Activated CD4-positive, alpha-beta T cell treated with anti-CD3 and anti-CD28 coated beads, Interleukin-2, amount 10 ng/mL, durations not matched to agents 7 days and 5 days (primary cell): Measurements from ENCODE around the gene LDLRAD4. TPM values are rescaled to one million over a fixed set of nuclear protein-coding genes. Genes with fewer than 3 reads are reported as not detected.

Source experiments
- CTCF ChIA-PET: fragments of 350-600 bp; sonication (Branson Sonifier 250); formaldehyde crosslinking; loops from one replicate; lab custom pipeline; 2021; ENCODE audit warnings: antibody characterized with exemption; lab: Charles Lee
- POLR2A ChIA-PET: fragments of 350-600 bp; sonication (Branson Sonifier 250); formaldehyde crosslinking; loops from one replicate; lab custom pipeline; 2021; ENCODE audit warnings: antibody characterized with exemption; lab: Charles Lee
- DNase-seq: peaks from one replicate; pipeline ENCODE4 v3.0.0-alpha.2; 2020
- H3K27ac Mint-ChIP-seq: one replicate; pipeline ENCODE4 v1.8.0; 2021; ENCODE audit warnings: mild to moderate bottlenecking, moderate library complexity, mixed read lengths
- H3K27me3 Mint-ChIP-seq: one replicate; pipeline ENCODE4 v1.8.0; 2021; ENCODE audit warnings: mixed read lengths
- H3K36me3 Mint-ChIP-seq: one replicate; pipeline ENCODE4 v1.8.0; 2021; ENCODE audit warnings: low read depth, mixed read lengths
- H3K4me1 Mint-ChIP-seq: one replicate; pipeline ENCODE4 v1.8.0; 2021; ENCODE audit warnings: mixed read lengths
- H3K4me3 Mint-ChIP-seq: one replicate; pipeline ENCODE4 v1.8.0; 2021; ENCODE audit warnings: mild to moderate bottlenecking, moderate library complexity, mixed read lengths
- H3K9me3 Mint-ChIP-seq: one replicate; pipeline ENCODE4 v1.8.0; 2021; ENCODE audit warnings: mixed read lengths
- total RNA-seq, 2 experiments: library from RNA; stranded (reverse); gene quantifications; one replicate each; pipeline ENCODE4 v1.2.3, GENCODE V29; 2021

LDLRAD4 gene
- total RNA-seq, 2 experiments from 2014 or later = 23.8 to 28.6 TPM

DNA sequence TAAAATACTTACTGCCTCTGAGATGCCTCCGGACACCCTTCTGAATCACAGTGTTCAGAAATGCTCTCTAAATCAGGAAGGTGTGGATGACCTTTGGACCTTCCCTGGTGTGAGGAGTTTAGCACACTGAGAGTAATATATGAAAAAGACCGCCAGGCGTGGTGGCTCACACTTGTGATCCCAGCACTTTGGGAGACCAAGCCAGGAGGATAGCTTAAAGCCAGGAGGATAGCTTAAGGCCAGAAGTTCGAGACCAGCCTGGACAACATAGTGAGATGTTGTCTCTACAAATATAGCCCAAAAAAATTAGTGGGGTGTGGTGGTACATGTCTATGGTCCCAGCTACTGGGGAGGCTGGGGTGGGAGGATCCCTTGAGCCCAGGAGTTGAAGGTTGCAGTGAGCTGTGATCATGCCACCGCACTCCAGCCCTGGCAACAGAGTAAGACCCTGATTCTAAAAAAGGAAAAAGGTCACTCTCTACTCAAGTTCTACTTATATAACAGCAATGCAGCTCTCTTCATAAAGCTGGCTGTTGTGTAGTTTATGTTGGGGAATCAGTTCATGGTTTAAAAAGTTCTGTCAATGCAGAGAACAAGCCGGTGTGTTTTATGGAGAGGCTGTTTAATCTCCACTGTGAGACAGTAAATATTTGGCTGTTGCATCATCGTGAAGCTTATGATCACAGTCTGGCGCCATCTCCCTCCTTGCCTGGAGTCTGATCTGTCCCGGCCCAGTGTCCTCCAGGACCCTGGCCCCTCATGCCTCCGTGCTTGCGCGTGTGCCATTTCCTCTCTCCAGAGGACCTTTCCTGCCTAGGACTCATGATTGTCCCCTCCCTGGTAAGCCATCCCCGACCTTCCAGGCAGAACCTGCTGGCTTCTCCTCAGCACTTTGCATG is 323.3 kb downstream of the LDLRAD4 start:
- no peak for DNase-seq
- no peaks in the 10 kb centered on the region for H3K27me3 Mint-ChIP-seq
- ChIA-PET CTCF (interaction anchor here (1.0 kb wide), 1 partner anchor 29 kb away, joined by 3 read pairs; no protein-coding TSS in a partner anchor), POLR2A (interaction anchor here (0.7 kb wide), 1 partner anchor 145 kb away, joined by 3 read pairs; no protein-coding TSS in a partner anchor)
- H3K4me1 Mint-ChIP-seq = peaks cover 37% of the 10 kb centered on the region
- H3K27ac Mint-ChIP-seq = no peak overlapping the region
- peaks cover 1% of the 10 kb centered on the region for H3K9me3 Mint-ChIP-seq
- H3K4me3 Mint-ChIP-seq = no peak overlapping the region
- peaks cover 13% of the 10 kb centered on the region for H3K36me3 Mint-ChIP-seq

DNA sequence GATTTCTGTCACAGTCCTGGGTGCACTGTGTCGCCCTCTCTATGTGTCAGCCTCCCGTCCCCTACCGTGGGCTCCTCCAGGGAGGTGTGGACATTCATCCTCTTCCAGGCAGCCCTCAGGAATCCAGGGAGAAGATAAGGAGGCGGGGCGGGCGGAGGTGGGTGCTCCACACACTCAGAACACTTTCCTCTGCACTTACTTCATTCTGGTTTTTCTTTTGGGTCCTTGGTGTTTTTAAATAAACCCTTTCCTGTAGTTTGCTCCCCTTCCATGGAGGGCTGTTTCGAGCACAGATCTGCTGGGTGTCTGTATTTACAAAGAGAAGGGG is 323.9 kb downstream of the LDLRAD4 start:
- peaks cover 19% of the 10 kb centered on the region for H3K36me3 Mint-ChIP-seq
- CTCF ChIA-PET = no interaction called here

DNA sequence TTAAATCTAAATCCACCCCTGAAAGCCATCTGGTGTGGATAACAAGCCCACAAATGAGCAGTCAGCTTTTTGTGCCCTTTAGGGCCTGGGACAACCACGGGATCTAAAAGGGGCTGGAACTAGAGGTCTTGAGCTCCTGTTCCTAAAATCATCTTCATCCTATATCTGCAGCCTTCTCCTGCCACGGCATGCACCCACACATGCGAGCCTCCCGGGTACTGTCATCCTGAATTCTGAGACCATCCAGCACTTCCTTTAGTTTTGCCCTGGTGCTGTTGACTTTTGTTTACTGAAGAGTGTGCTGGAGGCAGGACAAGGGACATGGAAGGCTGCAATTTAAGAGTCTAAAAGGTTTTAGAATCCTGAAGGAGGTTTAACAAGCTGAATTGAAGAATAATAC is 324.6 kb downstream of the LDLRAD4 start:
- no peaks in the 10 kb centered on the region for H3K27me3 Mint-ChIP-seq

More for the DNA sequence above, 323.9 kb downstream of the LDLRAD4 start:
- DNase-seq = no peak
- no peak overlapping the region for H3K4me3 Mint-ChIP-seq
- H3K4me1 Mint-ChIP-seq = peaks cover 32% of the 10 kb centered on the region
- H3K27ac Mint-ChIP-seq = no peak overlapping the region
- POLR2A ChIA-PET = no interaction called here
- H3K9me3 Mint-ChIP-seq = peaks cover 3% of the 10 kb centered on the region
- no peaks in the 10 kb centered on the region for H3K27me3 Mint-ChIP-seq

DNA sequence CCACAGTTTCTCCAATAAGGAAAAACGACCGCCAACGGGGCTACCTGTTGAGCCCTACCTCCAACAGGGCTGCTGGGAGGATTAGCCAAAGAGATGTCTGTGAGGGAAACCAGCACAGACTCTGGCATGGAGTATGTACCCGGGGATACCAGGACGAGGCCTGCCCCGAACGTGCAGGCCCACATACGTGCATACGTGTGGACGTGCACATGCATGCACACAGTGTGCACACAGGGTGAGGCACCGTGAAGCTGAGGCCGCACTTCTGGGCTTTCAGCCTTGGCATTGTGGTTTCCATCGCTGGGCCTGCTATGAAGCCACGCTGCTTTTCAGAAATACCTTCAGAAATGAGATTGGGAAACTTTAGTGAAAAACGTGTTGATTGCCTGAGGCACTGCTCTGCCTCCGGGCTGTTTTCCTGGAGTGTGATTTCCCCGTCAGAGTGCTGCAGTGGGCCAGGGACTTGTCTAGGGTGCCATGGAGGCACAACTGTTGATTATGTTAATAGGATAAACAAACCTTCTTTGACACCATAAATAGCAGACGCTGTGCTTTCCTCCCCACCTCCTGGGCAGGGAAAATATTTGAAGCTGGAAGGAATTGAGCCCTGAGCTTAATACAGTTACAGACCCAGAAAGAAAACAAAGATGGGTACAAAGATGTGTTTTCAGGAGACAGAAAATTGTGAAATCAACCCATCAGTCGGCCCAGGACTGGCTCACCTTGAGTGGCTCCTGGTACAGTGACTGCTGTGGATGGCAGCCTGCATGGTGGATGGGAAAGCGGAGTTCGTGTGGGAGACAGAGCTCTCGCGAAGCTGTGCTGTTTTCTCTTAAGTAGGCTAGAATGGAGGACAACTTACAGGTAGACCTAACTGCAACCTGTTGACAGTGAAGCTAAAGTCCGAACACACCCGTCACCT is 325.5 kb downstream of the LDLRAD4 start:
- H3K36me3 Mint-ChIP-seq = peaks cover 21% of the 10 kb centered on the region
- no peak for DNase-seq
- CTCF ChIA-PET = interaction anchor here (2.1 kb wide), 1 partner anchor 14 kb away, joined by 6 read pairs; no protein-coding TSS in a partner anchor
- peaks cover 9% of the 10 kb centered on the region for H3K9me3 Mint-ChIP-seq
- no peak overlapping the region for H3K27ac Mint-ChIP-seq
- H3K27me3 Mint-ChIP-seq = no peaks in the 10 kb centered on the region
- H3K4me1 Mint-ChIP-seq = peaks cover 22% of the 10 kb centered on the region
- H3K4me3 Mint-ChIP-seq = no peak overlapping the region
- POLR2A ChIA-PET = no interaction called here

More for the DNA sequence above, 324.6 kb downstream of the LDLRAD4 start:
- ChIA-PET CTCF (interaction anchor here (2.1 kb wide), 1 partner anchor 15 kb away, joined by 6 read pairs; no protein-coding TSS in a partner anchor), POLR2A (no interaction called here)
- Mint-ChIP-seq H3K36me3 (peaks cover 21% of the 10 kb centered on the region), H3K4me3 (no peak overlapping the region), H3K9me3 (peaks cover 8% of the 10 kb centered on the region), H3K4me1 (peaks cover 28% of the 10 kb centered on the region), H3K27ac (no peak overlapping the region)
- no peak for DNase-seq

- no peaks in the 10 kb centered on the region for H3K27me3 Mint-ChIP-seq
- no peak overlapping the region for H3K27ac Mint-ChIP-seq
- CTCF ChIA-PET = interaction anchor here (2.1 kb wide), 1 partner anchor 13 kb away, joined by 6 read pairs; no protein-coding TSS in a partner anchor
- H3K36me3 Mint-ChIP-seq = peaks cover 21% of the 10 kb centered on the region
- H3K4me1 Mint-ChIP-seq = peaks cover 13% of the 10 kb centered on the region
- POLR2A ChIA-PET = no interaction called here
- DNase-seq = no peak
- no peak overlapping the region for H3K4me3 Mint-ChIP-seq
- H3K9me3 Mint-ChIP-seq = peaks cover 9% of the 10 kb centered on the region
Observed at GRCh38 chr18:13544953-13545352, 326.4 kb downstream of the LDLRAD4 start.

DNA sequence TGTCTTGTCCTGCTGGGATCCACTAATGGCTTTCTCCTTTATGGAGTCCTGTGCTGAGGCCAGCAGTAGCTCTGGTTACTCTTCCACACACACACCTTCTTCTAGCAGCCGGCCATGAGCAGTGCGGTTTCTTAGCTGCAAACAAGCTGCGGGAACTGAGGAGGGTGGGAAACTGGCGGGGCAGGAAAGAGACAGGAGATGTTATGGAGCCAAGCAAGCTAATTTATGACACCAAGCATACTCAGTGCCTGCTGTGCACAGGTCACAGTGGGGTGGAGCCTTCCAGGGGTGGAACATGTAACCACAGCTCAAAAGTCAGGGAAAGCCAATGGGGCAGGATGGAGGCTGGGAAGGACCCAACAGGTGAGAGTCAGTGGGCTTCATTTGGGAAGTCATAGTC is 327.0 kb downstream of the LDLRAD4 start:
- no peak overlapping the region for H3K4me3 Mint-ChIP-seq
- POLR2A ChIA-PET = no interaction called here
- DNase-seq = no peak
- H3K4me1 Mint-ChIP-seq = peaks cover 7% of the 10 kb centered on the region
- CTCF ChIA-PET = interaction anchor here (1.0 to 1.3 kb wide), 2 partner anchors 10 to 20 kb away, joined by 3 to 5 read pairs; no protein-coding TSS in a partner anchor
- H3K9me3 Mint-ChIP-seq = peaks cover 9% of the 10 kb centered on the region
- no peak overlapping the region for H3K27ac Mint-ChIP-seq
- no peaks in the 10 kb centered on the region for H3K27me3 Mint-ChIP-seq
- H3K36me3 Mint-ChIP-seq = peaks cover 25% of the 10 kb centered on the region

GRCh38 chr18:13545955-13546354 is 327.4 kb downstream of the LDLRAD4 start:
- H3K36me3 Mint-ChIP-seq = peaks cover 25% of the 10 kb centered on the region
- no peak for DNase-seq
- H3K27ac Mint-ChIP-seq = no peak overlapping the region
- H3K4me3 Mint-ChIP-seq = no peak overlapping the region
- no peaks in the 10 kb centered on the region for H3K27me3 Mint-ChIP-seq
- CTCF ChIA-PET = interaction anchor here (0.6 to 1.8 kb wide), 6 partner anchors 10 to 37 kb away, joined by 3 to 5 read pairs (median 4); no protein-coding TSS in a partner anchor
- H3K4me1 Mint-ChIP-seq = peaks cover 3% of the 10 kb centered on the region
- peaks cover 9% of the 10 kb centered on the region for H3K9me3 Mint-ChIP-seq
- POLR2A ChIA-PET = no interaction called here

- H3K27me3 Mint-ChIP-seq = no peaks in the 10 kb centered on the region
- DNase-seq = no peak
- no peaks in the 10 kb centered on the region for H3K4me1 Mint-ChIP-seq
- peaks cover 25% of the 10 kb centered on the region for H3K36me3 Mint-ChIP-seq
- H3K4me3 Mint-ChIP-seq = no peak overlapping the region
- ChIA-PET CTCF (interaction anchor here (0.6 to 1.8 kb wide), 6 partner anchors 9 to 37 kb away, joined by 3 to 5 read pairs (median 4); no protein-coding TSS in a partner anchor), POLR2A (no interaction called here)
- H3K9me3 Mint-ChIP-seq = peaks cover 9% of the 10 kb centered on the region
- H3K27ac Mint-ChIP-seq = no peak overlapping the region
Observed at GRCh38 chr18:13546638-13547037, 328.1 kb downstream of the LDLRAD4 start.

GRCh38 chr18:13547347-13547746 is 328.8 kb downstream of the LDLRAD4 start:
- H3K4me1 Mint-ChIP-seq = no peaks in the 10 kb centered on the region
- POLR2A ChIA-PET = no interaction called here
- CTCF ChIA-PET = interaction anchor here (1.8 kb wide), 1 partner anchor 13 kb away, joined by 5 read pairs; no protein-coding TSS in a partner anchor
- H3K27me3 Mint-ChIP-seq = no peaks in the 10 kb centered on the region
- DNase-seq = no peak
- peaks cover 23% of the 10 kb centered on the region for H3K36me3 Mint-ChIP-seq
- peaks cover 9% of the 10 kb centered on the region for H3K9me3 Mint-ChIP-seq
- no peak overlapping the region for H3K4me3 Mint-ChIP-seq
- H3K27ac Mint-ChIP-seq = no peak overlapping the region

- no peak for DNase-seq
- Mint-ChIP-seq H3K36me3 (peaks cover 23% of the 10 kb centered on the region), H3K4me3 (no peak overlapping the region), H3K9me3 (peaks cover 9% of the 10 kb centered on the region), H3K4me1 (no peaks in the 10 kb centered on the region), H3K27ac (no peak overlapping the region), H3K27me3 (no peaks in the 10 kb centered on the region)
- ChIA-PET POLR2A (no interaction called here), CTCF (interaction anchor here (2.2 kb wide), 1 partner anchor 10 kb away, joined by 7 read pairs; no protein-coding TSS in a partner anchor)
Observed at GRCh38 chr18:13548106-13548819, 329.7 kb downstream of the LDLRAD4 start.

GRCh38 chr18:13548966-13549879 is 330.7 kb downstream of the LDLRAD4 start:
- CTCF ChIA-PET = interaction anchor here (1.9 to 2.2 kb wide), 2 partner anchors 9 to 11 kb away, joined by 5 to 7 read pairs; no protein-coding TSS in a partner anchor
- peaks cover 9% of the 10 kb centered on the region for H3K9me3 Mint-ChIP-seq
- H3K27ac Mint-ChIP-seq = no peak overlapping the region
- DNase-seq = no peak
- POLR2A ChIA-PET = interaction anchor here (0.6 kb wide), 1 partner anchor 246 kb away, joined by 5 read pairs; no protein-coding TSS in a partner anchor
- H3K4me1 Mint-ChIP-seq = no peaks in the 10 kb centered on the region
- no peak overlapping the region for H3K4me3 Mint-ChIP-seq
- no peaks in the 10 kb centered on the region for H3K27me3 Mint-ChIP-seq
- peaks cover 23% of the 10 kb centered on the region for H3K36me3 Mint-ChIP-seq
